ENCODE results near the gene STK31.
A peak's percentile ranks its signal among the peaks of the same experiment; 100 is the strongest.
"Not testable (repeated sequence)": the region's sequence is repeated elsewhere in the genome, so short reads cannot be mapped to it uniquely, and the experiment has no call there.

The STK31 gene

DNA sequence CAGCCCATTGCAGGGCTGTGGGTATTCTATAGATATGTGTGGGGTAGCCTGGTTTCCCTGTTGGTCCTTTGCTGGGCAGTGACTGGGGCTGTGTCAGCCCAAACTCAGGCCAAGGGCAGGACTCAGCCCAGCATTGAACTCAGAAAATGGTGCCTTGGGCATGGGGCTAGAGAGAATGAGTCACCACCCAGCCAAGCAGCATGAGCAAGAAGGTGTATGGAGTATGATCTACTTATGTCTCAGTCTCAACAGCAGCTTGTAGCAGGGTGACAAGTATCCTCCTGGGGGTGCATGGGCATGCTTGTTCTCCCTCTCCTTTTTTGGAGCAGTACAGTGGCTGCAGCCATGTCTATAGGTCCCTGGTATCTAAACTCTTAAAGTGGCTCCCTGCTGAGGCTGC is 32.0 kb downstream of the STK31 start:
- DNase-seq: no peak
- TF ChIP-seq POLR2A (IDR thresholded peaks at IDR 0.05; ENCODE audit: low read length) (no peak), GATA1 (IDR thresholded peaks at IDR 0.05; ENCODE audit: low read depth, low read length) (no peak)

DNA sequence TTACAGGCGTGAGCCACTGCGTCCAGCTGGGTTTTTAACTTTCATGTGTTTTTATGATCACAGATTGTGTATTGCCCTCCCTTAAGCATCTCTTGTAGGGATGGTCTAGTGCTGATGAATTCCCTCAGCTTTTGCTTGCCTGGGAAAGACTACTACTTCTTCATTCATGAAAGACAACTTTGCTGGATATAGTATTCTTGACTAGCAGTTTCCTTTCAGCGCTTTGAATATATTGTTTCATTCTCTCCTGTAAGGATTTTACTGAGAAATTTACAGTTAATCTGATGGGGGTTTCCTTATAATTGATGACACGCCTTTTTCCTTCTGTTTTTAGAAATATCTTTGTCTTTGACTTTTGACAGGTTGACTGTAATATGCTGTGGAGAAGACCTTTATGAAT is 33.2 kb downstream of the STK31 start:
- TF ChIP-seq GATA1 (IDR thresholded peaks at IDR 0.05; ENCODE audit: low read depth, low read length) (no peak), POLR2A (IDR thresholded peaks at IDR 0.05; ENCODE audit: low read length) (no peak)
- DNase-seq: no peak

DNA sequence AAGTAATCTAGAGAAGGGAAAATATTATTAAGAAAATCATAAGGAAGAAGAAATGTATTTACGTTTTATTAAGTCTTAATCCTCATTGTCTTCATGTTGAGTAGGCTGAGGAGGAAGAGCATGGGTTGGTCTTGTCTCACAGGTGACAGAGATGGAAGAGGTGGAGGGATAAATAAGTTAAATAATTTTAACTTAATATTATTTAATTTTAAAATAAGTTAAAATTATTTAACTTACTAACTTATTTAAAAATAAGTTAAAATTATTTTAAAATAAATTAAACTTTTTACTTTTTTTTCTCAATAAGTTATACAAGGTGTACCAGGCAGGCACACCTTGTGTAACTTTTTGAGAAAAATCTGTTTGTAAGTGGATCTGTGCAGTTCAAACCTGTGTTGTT is 36.6 kb downstream of the STK31 start:
- no peak for TF ChIP-seq GATA1 (IDR thresholded peaks at IDR 0.05; ENCODE audit: low read depth, low read length)
- no peak for TF ChIP-seq POLR2A (IDR thresholded peaks at IDR 0.05; ENCODE audit: low read length)
- DNase-seq: no peak

DNA sequence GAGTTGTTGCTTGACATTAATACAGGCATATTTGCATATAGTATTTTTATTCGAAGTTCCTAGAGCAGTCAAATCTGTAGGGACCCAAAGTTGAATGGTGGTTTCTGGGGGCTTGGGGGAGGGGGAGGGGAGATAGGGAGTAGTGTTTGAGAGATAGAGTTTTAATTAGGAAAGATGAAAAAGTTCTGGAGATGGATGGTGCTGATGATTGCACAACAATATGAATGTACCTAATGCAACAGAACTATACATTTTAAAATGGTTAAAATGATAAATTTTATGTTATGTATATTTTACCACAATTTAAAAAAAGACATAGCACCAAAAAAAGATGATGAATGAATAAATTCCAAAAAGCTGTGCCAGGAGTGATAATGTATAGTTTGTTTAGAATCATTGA is 41.8 kb downstream of the STK31 start:
- no peak for TF ChIP-seq POLR2A (IDR thresholded peaks at IDR 0.05; ENCODE audit: low read length)
- no peak for DNase-seq

DNA sequence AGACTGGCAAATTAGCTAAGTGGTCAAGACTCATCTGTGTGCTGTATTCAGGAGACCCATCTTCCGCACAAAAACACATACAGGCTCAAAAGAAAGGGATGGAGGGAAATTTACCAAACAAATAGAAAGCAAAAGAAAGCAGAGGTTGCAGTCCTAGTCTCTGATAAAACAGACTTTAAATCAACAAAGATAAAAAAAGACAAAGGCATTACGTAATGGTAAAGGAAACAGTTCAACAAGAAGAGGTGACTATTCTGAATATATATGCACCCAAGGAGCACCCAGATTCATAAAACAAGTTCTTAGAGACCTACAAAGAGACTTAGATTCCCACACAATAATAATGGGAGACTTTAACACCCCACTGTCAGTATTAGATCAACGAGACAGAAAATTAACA is 48.8 kb downstream of the STK31 start:
- not testable (repeated sequence) for DNase-seq

DNA sequence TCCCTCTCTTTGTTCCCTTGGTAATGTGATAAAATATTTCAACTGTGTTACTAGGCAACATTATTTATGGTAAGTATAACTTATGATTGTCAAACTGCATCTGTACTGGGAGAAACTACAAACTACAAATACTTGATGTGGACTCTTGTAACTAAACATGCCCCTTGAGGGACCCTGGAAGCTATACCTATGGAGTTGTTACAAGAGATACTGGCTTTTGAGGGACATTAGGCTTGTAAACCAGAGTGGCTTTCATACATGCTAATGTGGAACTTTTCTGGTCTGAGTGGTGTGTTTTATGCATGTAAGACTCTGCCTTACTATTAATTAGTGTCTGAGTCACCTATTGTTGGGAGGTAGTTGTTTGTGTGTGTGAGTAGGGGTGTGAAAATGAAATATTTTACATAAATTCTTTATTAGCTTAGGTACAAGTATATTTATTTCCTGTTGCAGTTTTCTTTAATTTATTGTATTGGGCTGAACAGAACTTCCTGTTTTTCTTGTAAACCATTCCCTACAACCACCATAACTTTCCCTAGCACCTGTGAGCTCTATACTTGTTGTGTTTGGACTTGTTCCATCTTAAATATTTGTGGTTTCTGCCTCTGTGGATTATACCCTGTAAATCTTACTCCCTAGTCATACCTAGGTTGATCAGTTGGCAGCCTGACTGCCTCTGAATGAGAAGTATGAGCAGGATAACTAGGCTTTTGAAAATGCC is 49.8 kb downstream of the STK31 start:
- TF ChIP-seq POLR2A (IDR thresholded peaks at IDR 0.05; ENCODE audit: low read length): no peak
- no peak for DNase-seq

DNA sequence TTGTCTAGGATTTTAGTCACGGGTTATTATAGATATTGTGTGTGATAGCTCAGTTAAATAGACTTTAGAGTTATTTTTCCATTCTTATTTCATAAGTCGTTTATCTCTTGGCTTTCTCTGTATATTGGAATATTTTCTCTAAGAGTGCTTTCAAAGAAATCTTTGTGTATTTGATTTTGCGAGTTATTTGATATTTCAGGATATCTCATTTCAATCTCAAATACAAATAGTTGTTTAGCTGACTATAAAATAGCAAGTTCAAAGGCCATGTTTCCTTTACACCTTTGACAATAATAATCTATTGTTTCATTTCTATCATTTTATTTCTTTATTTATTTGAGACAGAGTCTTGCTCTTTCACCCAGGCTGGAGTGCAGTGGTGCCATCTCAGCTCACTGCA is 55.9 kb downstream of the STK31 start:
- TF ChIP-seq POLR2A (IDR thresholded peaks at IDR 0.05; ENCODE audit: low read length) (no peak), GATA1 (IDR thresholded peaks at IDR 0.05; ENCODE audit: low read depth, low read length) (no peak)
- DNase-seq: no peak

DNA sequence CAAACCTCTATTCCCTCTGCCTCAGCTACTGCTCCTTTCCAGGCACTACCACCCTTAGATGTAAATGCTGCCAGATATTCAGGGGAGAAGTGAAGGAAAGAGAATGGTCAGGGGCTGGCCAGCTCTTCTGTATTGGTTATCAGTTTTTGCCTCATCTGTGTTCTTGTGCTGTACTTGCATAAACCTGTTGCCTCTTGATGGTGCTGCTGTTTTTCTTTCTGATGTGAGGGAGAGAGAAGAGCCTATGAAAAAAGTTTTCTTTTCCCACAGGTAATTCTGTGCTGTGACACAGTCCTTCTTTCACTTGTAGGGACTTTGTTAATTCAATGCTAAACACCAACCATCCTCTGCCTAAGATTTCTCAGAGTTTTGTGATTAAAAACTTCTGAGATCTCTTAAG is 57.5 kb downstream of the STK31 start:
- peak in 1 of 2 experiments; percentile 3 for DNase-seq
- TF ChIP-seq GATA1 (IDR thresholded peaks at IDR 0.05; ENCODE audit: low read depth, low read length) (no peak), POLR2A (IDR thresholded peaks at IDR 0.05; ENCODE audit: low read length) (no peak)

DNA sequence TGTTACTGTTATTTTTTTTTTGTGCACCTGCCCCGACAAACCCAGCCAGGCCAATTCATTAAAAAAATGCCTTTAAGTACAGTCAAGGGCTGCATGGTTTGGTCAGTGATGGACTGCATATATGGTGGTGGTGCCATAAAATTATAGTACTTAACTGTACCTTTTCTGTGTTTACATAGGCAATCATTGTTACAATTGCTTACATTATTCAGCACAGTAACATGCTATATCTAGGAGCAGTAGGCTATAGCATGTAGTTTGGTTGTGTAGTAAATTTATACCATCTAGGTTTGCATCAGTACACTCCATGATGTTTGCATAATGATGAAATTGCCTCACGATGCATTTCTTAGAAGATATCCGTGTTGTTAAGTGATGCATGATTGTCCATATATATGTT is 58.0 kb downstream of the STK31 start:
- TF ChIP-seq GATA1 (IDR thresholded peaks at IDR 0.05; ENCODE audit: low read depth, low read length) (no peak), POLR2A (IDR thresholded peaks at IDR 0.05; ENCODE audit: low read length) (no peak)
- no peak for DNase-seq

DNA sequence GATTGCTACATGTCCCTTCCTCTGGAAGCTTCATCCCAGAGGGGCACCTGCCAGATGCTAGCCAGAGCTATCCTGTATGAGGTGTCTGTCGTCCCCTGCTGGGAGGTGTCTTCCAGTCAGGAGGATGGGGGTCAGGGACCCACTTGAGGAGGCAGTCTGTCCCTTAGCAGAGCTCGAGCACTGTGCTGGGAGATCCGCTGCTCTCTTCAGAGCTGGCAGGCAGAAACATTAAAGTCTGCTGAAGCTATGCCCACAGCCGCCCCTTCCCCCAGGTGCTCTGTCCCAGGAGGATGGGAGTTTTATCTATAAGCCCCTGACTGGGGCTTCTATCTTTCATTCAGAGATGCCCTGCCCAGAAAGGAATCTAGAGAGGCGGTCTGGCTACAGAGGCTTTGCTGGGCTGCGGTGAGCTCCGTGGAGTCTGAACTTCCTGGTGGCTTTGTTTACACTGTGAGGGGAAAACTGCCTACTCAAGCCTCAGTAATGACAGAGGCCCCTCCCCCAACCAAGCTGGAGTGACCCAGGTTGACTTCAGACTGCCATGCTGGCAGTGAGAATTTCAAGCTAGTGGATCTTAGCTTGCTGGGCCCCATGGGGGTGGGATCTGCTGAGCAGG is 69.3 kb downstream of the STK31 start:
- DNase-seq: not testable (repeated sequence)

DNA sequence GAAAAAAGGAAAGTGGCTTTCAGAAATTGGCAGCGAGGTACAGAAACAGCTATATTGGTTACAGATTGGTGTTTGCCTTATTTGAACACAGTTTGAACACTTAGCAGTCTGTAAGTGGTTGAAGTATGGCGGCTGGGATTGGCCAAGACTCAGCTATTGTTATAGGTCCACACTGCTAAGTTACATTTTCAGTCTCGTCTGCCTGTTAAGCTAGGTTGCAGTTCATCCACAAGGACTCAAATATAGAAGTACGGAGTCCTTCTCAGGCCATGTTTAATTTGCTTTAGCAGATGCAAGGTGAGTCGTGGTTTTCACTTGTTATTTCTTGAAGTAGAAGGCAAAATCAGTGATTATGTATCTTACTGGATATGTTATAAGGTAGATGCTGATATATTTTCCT is 73.1 kb downstream of the STK31 start:
- TF ChIP-seq POLR2A (IDR thresholded peaks at IDR 0.05; ENCODE audit: low read length) (no peak), GATA1 (IDR thresholded peaks at IDR 0.05; ENCODE audit: low read depth, low read length) (no peak)
- no peak for DNase-seq

DNA sequence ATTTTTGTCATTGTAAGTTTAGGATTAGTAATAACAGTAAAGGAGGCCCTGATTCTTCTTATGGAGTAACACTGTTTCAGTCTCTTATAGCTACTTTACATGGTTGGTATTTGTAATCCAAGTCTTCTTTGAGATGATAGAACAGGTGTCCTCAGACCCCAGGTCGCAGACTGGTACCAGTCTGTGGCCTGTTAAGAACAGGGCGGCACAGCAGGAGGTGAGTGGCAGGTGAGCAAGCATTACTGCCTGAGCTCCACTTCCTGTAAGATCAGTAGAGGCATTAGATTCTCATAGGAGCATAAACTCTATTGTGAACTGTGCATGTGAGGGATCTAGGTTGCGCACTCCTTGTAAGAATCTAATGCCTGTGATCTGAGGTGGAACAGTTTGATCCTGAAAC is 77.3 kb downstream of the STK31 start:
- DNase-seq: no peak
- TF ChIP-seq GATA1 (IDR thresholded peaks at IDR 0.05; ENCODE audit: low read depth, low read length) (no peak), POLR2A (IDR thresholded peaks at IDR 0.05; ENCODE audit: low read length) (no peak)

DNA sequence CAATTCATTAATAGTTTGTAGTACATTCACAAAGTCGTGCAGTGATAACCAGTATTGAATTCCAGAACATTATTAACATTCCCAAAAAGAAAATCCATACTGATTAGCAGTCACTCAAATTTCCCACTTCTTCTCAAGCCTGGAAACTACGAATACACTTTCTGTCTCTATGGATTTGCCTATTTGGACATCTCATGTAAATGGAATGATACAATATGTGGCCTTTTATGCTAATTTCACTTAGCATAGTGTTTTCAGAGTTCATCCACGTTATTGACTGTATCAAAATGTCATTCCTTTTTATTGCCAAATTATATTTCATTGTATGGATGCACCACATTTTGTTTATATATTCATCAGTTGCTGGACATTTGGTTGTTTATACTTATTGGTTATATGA is 78.8 kb downstream of the STK31 start:
- TF ChIP-seq GATA1 (IDR thresholded peaks at IDR 0.05; ENCODE audit: low read depth, low read length) (no peak), POLR2A (IDR thresholded peaks at IDR 0.05; ENCODE audit: low read length) (no peak)
- DNase-seq: no peak

DNA sequence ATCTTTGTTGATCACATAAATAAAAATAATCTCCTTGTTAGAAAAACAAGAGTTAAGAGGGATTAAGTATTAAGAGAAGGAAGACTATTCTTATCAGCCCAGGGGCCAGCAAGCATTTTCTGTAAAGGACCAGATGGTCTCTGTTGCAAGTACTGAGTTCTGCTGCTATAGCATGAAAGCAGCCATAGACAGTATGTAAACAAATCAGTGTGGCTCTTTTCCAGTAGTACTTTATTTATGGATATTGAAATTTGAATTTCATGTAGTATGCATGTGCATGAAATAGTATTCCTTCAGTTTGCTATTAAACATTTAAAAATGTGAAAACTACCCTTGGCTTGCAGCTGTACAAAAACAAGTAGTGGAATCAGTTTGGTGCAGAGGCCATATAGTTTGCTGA is 81.7 kb downstream of the STK31 start:
- TF ChIP-seq POLR2A (IDR thresholded peaks at IDR 0.05; ENCODE audit: low read length): no peak
- no peak for TF ChIP-seq GATA1 (IDR thresholded peaks at IDR 0.05; ENCODE audit: low read depth, low read length)
- DNase-seq: no peak

DNA sequence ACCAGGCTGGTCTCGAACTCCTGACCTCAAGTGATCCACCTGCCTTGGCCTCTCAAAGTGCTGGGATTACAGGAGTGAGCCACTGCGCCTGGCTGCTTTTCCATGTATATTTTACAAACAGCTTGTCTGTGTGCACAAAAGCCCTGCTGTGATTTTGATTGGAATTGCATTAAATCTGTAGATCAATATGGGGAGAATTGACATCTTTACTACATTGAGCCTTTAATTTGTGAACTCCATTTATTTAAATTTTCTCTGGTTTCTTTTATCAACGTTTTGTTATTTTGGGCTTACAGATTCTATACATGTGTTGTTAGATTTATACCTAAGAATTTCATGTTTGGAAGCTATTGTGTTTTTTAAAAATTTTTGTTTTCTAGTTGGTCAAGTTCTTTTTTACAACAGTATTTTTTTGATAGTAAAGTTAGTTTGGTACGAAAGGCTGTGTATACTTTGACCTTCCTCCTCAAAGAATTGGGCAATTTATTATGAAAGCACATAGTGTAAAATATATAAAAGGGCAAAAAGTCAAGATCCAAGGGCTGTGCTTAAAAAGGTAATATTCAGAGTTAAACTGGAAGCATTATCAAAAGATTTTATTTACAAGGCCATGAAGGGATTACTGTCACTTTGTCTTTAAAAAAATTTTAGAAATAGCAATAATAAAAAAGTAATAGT is 92.8 kb downstream of the STK31 start:
- peak in 1 of 2 experiments; percentile 33 for DNase-seq
- TF ChIP-seq POLR2A (IDR thresholded peaks at IDR 0.05; ENCODE audit: low read length): no peak
- no peak for TF ChIP-seq GATA1 (IDR thresholded peaks at IDR 0.05; ENCODE audit: low read depth, low read length)

All from erythroblast (primary cell).